A673 (cell line): ENCODE data around the gene APOA1. TPM values are rescaled to one million over a fixed set of nuclear protein-coding genes. Genes with fewer than 3 reads are reported as not detected.

Experiments
- BruUV-seq: library from RNA; stranded (reverse); fragments of 400-500 nt; replicated peaks from 2 replicates; lab custom pipeline; 2021; lab: Mats Ljungman, UMichigan
- CTCF ChIA-PET: fragments of 300-600 bp; sonication (Branson Sonifier 250); formaldehyde crosslinking; loops from one replicate; lab custom pipeline; 2022; ENCODE audit warnings: antibody characterized with exemption; lab: Charles Lee
- POLR2A ChIA-PET: fragments of 300-600 bp; sonication (Branson Sonifier 250); formaldehyde crosslinking; loops from one replicate; lab custom pipeline; 2022; ENCODE audit warnings: antibody characterized with exemption; ENCODE audit not compliant: low non-redundant PET; lab: Charles Lee
- DNase-seq: peaks from one replicate; pipeline ENCODE4 v3.0.0-alpha.2; 2015; ENCODE audit warnings: low spot score
- H3K27ac ChIP-seq: fragments of 200-600 bp; sonication (generic); 2 replicates; pipeline ENCODE4 v1.5.1; 2016; ENCODE audit warnings: mixed run types, low read depth, mild to moderate bottlenecking, mixed read lengths, antibody characterized with exemption, low read length; ENCODE audit not compliant: poor library complexity, severe bottlenecking
- H3K27me3 ChIP-seq: fragments of 200-600 bp; sonication (generic); replicated peaks from 2 replicates; pipeline ENCODE4 v1.6.1; 2017; ENCODE audit warnings: mixed run types, low read depth, mild to moderate bottlenecking, mixed read lengths, antibody characterized with exemption, low read length; ENCODE audit not compliant: insufficient read depth, poor library complexity
- H3K36me3 ChIP-seq: fragments of 200-600 bp; sonication (generic); 2 replicates; pipeline ENCODE4 v1.6.1; 2016; ENCODE audit warnings: mixed run types, mild to moderate bottlenecking, mixed read lengths, antibody characterized with exemption, low read length; ENCODE audit not compliant: insufficient read depth, poor library complexity, severe bottlenecking
- H3K4me1 ChIP-seq: fragments of 200-600 bp; sonication (generic); 2 replicates; pipeline ENCODE4 v1.6.1; 2017; ENCODE audit warnings: mixed run types, mild to moderate bottlenecking, mixed read lengths, antibody characterized with exemption, low read length; ENCODE audit not compliant: insufficient read depth, poor library complexity, severe bottlenecking
- H3K4me3 ChIP-seq: fragments of 200-600 bp; sonication (generic); 2 replicates; pipeline ENCODE4 v1.5.1; 2016; ENCODE audit warnings: low read depth, mixed run types, mild to moderate bottlenecking, mixed read lengths, low read length; ENCODE audit not compliant: poor library complexity, severe bottlenecking
- H3K9me3 ChIP-seq: fragments of 200-600 bp; sonication (generic); 2 replicates; pipeline ENCODE4 v1.6.1; 2016; ENCODE audit warnings: mixed run types, low read depth, mild to moderate bottlenecking, mixed read lengths, antibody characterized with exemption, low read length; ENCODE audit not compliant: poor library complexity, severe bottlenecking
- CTCF ChIP-seq: fragments of 300-800, 200-600 bp; sonication (generic); conservative IDR thresholded peaks from 2 replicates; pipeline ENCODE4 v1.5.1; 2017; ENCODE audit warnings: low read depth, mild to moderate bottlenecking, antibody characterized with exemption, low read length, moderate library complexity, mixed read lengths
- EZH2 ChIP-seq: fragments of 200-600 bp; sonication (generic); IDR thresholded peaks from 2 replicates; pipeline ENCODE4 v1.6.1; 2017; ENCODE audit warnings: borderline replicate concordance, low read depth, mild to moderate bottlenecking, mixed read lengths, antibody characterized with exemption, low read length; ENCODE audit not compliant: poor library complexity, severe bottlenecking
- intact Hi-C: fragments of 100-400 bp; cut with micrococcal nuclease; formaldehyde crosslinking; loops from one replicate; pipeline ENCODE4 v1.10.0; 2022; ENCODE audit not compliant: unreplicated experiment
- total RNA-seq: library from RNA; stranded (reverse); gene quantifications from 2 replicates; pipeline ENCODE4 v1.2.3, GENCODE V29; 2021

The APOA1 gene
- total RNA-seq, 1 experiment from 2014 or later = 0.43 TPM

GRCh38 chr11:116881143-116881542 is 43.7 kb upstream of the APOA1 start:
- TF ChIP-seq CTCF (no peak), EZH2 (no peak)
- Histone ChIP-seq H3K27ac (peak overlapping the region; percentile 35), H3K27me3 (no peaks in the 10 kb centered on the region), H3K4me1 (peaks cover 7% of the 10 kb centered on the region), H3K4me3 (no peak overlapping the region), H3K9me3 (no peaks in the 10 kb centered on the region), H3K36me3 (peaks cover 5% of the 10 kb centered on the region)
- POLR2A ChIA-PET = no interaction called here
- intact Hi-C loops = loop anchor here (2.0 kb wide), 1 partner anchor 218 kb away; the partner anchor contains the start of gene SIK3
- BruUV-seq = no TSS peak
- CTCF ChIA-PET = no interaction called here
- no peak for DNase-seq

- H3K27ac ChIP-seq = no peak overlapping the region
- H3K4me3 ChIP-seq = no peak overlapping the region
- no peaks in the 10 kb centered on the region for H3K9me3 ChIP-seq
- H3K27me3 ChIP-seq = no peaks in the 10 kb centered on the region
- ChIA-PET POLR2A (no interaction called here), CTCF (interaction anchor here (0.5 to 1.4 kb wide), 9 partner anchors 89 to 347 kb away, joined by 3 to 9 read pairs (median 3); partner anchors contain the start of gene APOA5)
- peak; percentile 84 for DNase-seq
- intact Hi-C loops = loop anchor here (1.0 to 5.0 kb wide), 3 partner anchors 219 to 347 kb away; partner anchors contain the start of gene SIK3
- no TSS peak for BruUV-seq
- TF ChIP-seq EZH2 = no peak
- TF ChIP-seq CTCF = peak; percentile 85
- H3K4me1 ChIP-seq = peaks cover 7% of the 10 kb centered on the region
- H3K36me3 ChIP-seq = peaks cover 13% of the 10 kb centered on the region
Observed at GRCh38 chr11:116879800-116880625, 42.6 kb upstream of the APOA1 start.

- no peak for DNase-seq
- Histone ChIP-seq H3K27me3 (no peaks in the 10 kb centered on the region), H3K4me1 (peaks cover 7% of the 10 kb centered on the region), H3K36me3 (peaks cover 41% of the 10 kb centered on the region), H3K4me3 (no peak overlapping the region), H3K27ac (no peak overlapping the region), H3K9me3 (no peaks in the 10 kb centered on the region)
- CTCF ChIA-PET = no interaction called here
- no peak for TF ChIP-seq EZH2
- no peak for TF ChIP-seq CTCF
- intact Hi-C loops = loop anchor here (5.0 kb wide), 1 partner anchor 351 kb away; no protein-coding TSS in a partner anchor
- BruUV-seq = no TSS peak
- POLR2A ChIA-PET = no interaction called here
Observed at GRCh38 chr11:116876656-116877055, 39.2 kb upstream of the APOA1 start.
